GM18520 (cell line): ENCODE measurements around the gene TMEM132C.

Experiments
- ATAC-seq: cut with Tn5 transposase; IDR thresholded peaks from one replicate; pipeline ENCODE4 v1.9.1; 2021; ENCODE audit not compliant: unreplicated experiment

Gene TMEM132C

DNA sequence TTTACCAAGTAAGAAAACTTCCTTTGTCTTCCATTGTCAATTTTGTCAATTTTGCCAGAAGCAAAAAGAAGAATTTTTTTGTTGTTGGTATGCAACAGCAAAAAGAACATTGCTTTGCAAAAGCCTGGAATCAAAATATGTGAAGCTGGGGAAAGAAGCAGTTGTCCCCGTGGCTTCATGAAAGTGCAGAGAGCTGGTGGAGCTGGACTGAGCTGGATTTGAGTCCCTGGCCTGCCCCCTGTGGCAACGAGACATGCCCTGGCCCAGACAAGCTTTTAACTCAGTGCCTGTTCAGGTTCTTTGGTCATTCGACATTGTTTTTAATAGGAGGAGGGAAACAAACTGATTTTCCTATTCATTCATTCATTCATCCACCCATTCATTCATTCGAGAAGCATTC, 486.5 kb downstream of the TMEM132C start:
- ATAC-seq = no peak

DNA sequence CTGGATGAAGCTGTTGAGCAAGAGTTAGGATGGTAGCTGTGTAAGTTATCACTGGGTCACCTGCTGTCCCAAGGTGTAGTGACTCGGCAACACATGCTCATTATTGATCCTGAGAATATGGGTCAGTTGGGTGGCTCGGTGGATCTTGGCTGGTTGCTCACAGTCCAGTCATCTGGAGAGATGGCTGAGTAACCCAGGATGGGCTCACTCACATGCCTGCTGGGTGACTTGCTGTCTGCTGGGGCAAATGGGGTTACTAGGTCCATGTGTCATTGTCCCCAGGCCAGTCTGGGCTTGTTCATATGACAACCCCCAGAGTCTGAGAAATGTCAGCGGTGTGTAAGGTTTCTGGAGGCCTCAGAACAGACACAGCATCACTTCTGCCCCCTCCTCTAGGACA, 487.3 kb downstream of the TMEM132C start:
- no peak for ATAC-seq

DNA sequence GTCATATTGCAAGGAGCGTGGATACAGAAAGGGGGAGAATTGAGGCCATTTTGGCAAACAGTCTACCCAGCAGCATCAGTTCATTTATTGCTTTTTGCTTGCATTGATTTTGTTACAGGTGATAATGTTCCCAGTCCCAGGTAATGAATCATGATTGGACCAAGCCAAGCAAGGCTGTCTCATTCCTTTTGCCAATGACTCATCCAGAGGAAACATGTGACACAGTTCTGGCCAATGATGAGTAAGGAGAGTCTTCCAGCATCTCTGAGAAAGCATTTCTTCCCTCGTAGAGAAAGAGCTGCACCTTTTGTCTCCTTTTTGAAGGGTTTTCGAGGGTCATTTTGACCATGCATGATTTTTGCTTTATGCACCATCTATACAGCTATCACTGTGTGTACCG, 488.6 kb downstream of the TMEM132C start:
- ATAC-seq = no peak
